HG03280 (cell line): ENCODE measurements around the gene CCT5.
"Not testable (repeated sequence)": the region's sequence is repeated elsewhere in the genome, so short reads cannot be mapped to it uniquely, and the experiment has no call there.

Experiments used
- ATAC-seq: cut with Tn5 transposase; IDR thresholded peaks from one replicate; pipeline ENCODE4 v1.9.1; 2021; ENCODE audit warnings: mild to moderate bottlenecking, moderate library complexity; ENCODE audit not compliant: unreplicated experiment

Gene CCT5

GRCh38 chr5:10244342-10244944, 5.6 kb upstream of the CCT5 start:
- ATAC-seq, result no peak

GRCh38 chr5:10246761-10247160, 3.3 kb upstream of the CCT5 start:
- no peak for ATAC-seq

GRCh38 chr5:10247217-10247616, 2.9 kb upstream of the CCT5 start:
- ATAC-seq, result not testable (repeated sequence)

- no peak for ATAC-seq
Measured at GRCh38 chr5:10248378-10249260, 1.5 kb upstream of the CCT5 start.

GRCh38 chr5:10250806-10251276, 761 bp downstream of the CCT5 start:
- peak; percentile 1 for ATAC-seq

- ATAC-seq, result no peak
Measured at GRCh38 chr5:10251405-10251804, 1.3 kb downstream of the CCT5 start.

GRCh38 chr5:10253390-10253789, 3.3 kb downstream of the CCT5 start:
- no peak for ATAC-seq

- ATAC-seq, result no peak
Measured at GRCh38 chr5:10254686-10255085, 4.6 kb downstream of the CCT5 start.

GRCh38 chr5:10257870-10258269, 7.8 kb downstream of the CCT5 start:
- ATAC-seq, result no peak

GRCh38 chr5:10259899-10260298, 9.8 kb downstream of the CCT5 start:
- ATAC-seq, result no peak

- ATAC-seq, result no peak
Measured at GRCh38 chr5:10261065-10261464, 11.0 kb downstream of the CCT5 start.

GRCh38 chr5:10262121-10262774, 12.2 kb downstream of the CCT5 start:
- no peak for ATAC-seq

- no peak for ATAC-seq
Measured at GRCh38 chr5:10262995-10263394, 12.9 kb downstream of the CCT5 start.

- ATAC-seq, result no peak
Measured at GRCh38 chr5:10264604-10265003, 14.5 kb downstream of the CCT5 start.

GRCh38 chr5:10265245-10266109, 15.4 kb downstream of the CCT5 start:
- ATAC-seq, result no peak

- no peak for ATAC-seq
Measured at GRCh38 chr5:10266137-10266536, 16.1 kb downstream of the CCT5 start.

- ATAC-seq, result no peak
Measured at GRCh38 chr5:10266839-10267238, 16.8 kb downstream of the CCT5 start.

- ATAC-seq, result no peak
Measured at GRCh38 chr5:10268100-10268499, 18.0 kb downstream of the CCT5 start.

GRCh38 chr5:10272053-10272874, 22.2 kb downstream of the CCT5 start:
- ATAC-seq, result no peak

GRCh38 chr5:10272875-10273209, 22.8 kb downstream of the CCT5 start:
- ATAC-seq, result not testable (repeated sequence)
